Fibroblast of lung (primary cell): Measurements from ENCODE around the gene OR7G3. TPM values are rescaled to one million over a fixed set of nuclear protein-coding genes. Genes with fewer than 3 reads are reported as not detected.

Experiments used
- DNase-seq, 2 donors: peaks; one replicate each; pipeline versions ENCODE4 v3.0.0 to v3.0.0-alpha.2; 2010; ENCODE audit warnings: low read depth in 2 of 2
- H2AFZ ChIP-seq: 2 replicates; pipeline ENCODE4 v1.5.1; 2012; ENCODE audit warnings: low read length, control low read depth, inconsistent platforms
- H3K27ac ChIP-seq: 2 replicates; pipeline ENCODE4 v1.5.1; 2011; ENCODE audit warnings: low read length, control low read depth; ENCODE audit not compliant: insufficient read depth
- H3K27me3 ChIP-seq: 2 replicates; pipeline ENCODE4 v1.5.1; 2011; ENCODE audit warnings: mild to moderate bottlenecking, low read length; ENCODE audit not compliant: control insufficient read depth, insufficient read depth
- H3K36me3 ChIP-seq: 2 replicates; pipeline ENCODE4 v1.5.1; 2011; ENCODE audit warnings: low read length; ENCODE audit not compliant: control insufficient read depth, insufficient read depth
- H3K4me1 ChIP-seq: 2 replicates; pipeline ENCODE4 v1.5.1; 2011; ENCODE audit warnings: low read length; ENCODE audit not compliant: control insufficient read depth, insufficient read depth; ENCODE audit errors: extremely low read depth
- H3K4me2 ChIP-seq: 2 replicates; pipeline ENCODE4 v1.5.1; 2011; ENCODE audit warnings: low read length, control low read depth; ENCODE audit not compliant: insufficient read depth; ENCODE audit errors: extremely low read depth
- H3K4me3 ChIP-seq, 4 experiments: fragments of 200-600 bp in 1 of 4; sonication (generic) in 1 of 4; replicated peaks in 1 of 4; 2 replicates each; pipeline ENCODE4 v1.5.1; 2011 to 2016; ENCODE audit warnings: low read length in 4 of 4, low read depth in 3 of 4, mild to moderate bottlenecking in 3 of 4, control low read depth in 2 of 4, inconsistent platforms in 1 of 4, mixed read lengths in 1 of 4; ENCODE audit not compliant: insufficient read depth in 1 of 4; ENCODE audit errors: control extremely low read depth in 1 of 4
- H3K79me2 ChIP-seq: 2 replicates; pipeline ENCODE4 v1.5.1; 2012; ENCODE audit warnings: mild to moderate bottlenecking, low read length, inconsistent platforms; ENCODE audit not compliant: control insufficient read depth, insufficient read depth
- H3K9ac ChIP-seq: 2 replicates; pipeline ENCODE4 v1.5.1; 2011; ENCODE audit warnings: mild to moderate bottlenecking, low read length, control low read depth; ENCODE audit not compliant: insufficient read depth
- H3K9me3 ChIP-seq: 2 replicates; pipeline ENCODE4 v1.5.1; 2012; ENCODE audit warnings: low read depth, low read length; ENCODE audit not compliant: control insufficient read depth, insufficient read depth
- H4K20me1 ChIP-seq: 2 replicates; pipeline ENCODE4 v1.5.1; 2011; ENCODE audit warnings: low read length; ENCODE audit not compliant: control insufficient read depth, insufficient read depth; ENCODE audit errors: extremely low read depth
- EZH2 ChIP-seq: IDR thresholded peaks from 2 replicates; pipeline ENCODE4 v1.5.1; 2012; ENCODE audit warnings: low read length, control low read depth, mild to moderate bottlenecking; ENCODE audit errors: missing control alignments
- polyA plus RNA-seq, 2 donors: library from polyadenylated mRNA; depleted of rRNA in 1 of 2; stranded (reverse) in 1 of 2; unstranded in 1 of 2; fragments of >200 nt; gene quantifications; 2 replicates each; pipeline ENCODE4 v1.2.1, GENCODE V29; 2011 to 2012; ENCODE audit warnings: missing spikeins in 1 of 2
- total RNA-seq: library from RNA; depleted of rRNA; stranded (reverse); fragments of >200 nt; gene quantifications from 2 replicates; pipeline ENCODE4 v1.2.1, GENCODE V29; 2014
- TF ChIP-seq, protein P1 (sequence below), 2 donors: IDR thresholded peaks in 1 of 2; conservative IDR thresholded peaks in 1 of 2; 1 replicate in 1 of 2; 2 replicates in 1 of 2; pipeline ENCODE4 v1.5.1; 2011 to 2012; ENCODE audit warnings: low read length in 2 of 2, control low read depth in 1 of 2, inconsistent platforms in 1 of 2, low read depth in 1 of 2, mild to moderate bottlenecking in 1 of 2

OR7G3 gene
- total and polyA plus RNA-seq, 2 donors (not counting 1 experiment from before 2014, with no cell fraction given): not detected

DNA sequence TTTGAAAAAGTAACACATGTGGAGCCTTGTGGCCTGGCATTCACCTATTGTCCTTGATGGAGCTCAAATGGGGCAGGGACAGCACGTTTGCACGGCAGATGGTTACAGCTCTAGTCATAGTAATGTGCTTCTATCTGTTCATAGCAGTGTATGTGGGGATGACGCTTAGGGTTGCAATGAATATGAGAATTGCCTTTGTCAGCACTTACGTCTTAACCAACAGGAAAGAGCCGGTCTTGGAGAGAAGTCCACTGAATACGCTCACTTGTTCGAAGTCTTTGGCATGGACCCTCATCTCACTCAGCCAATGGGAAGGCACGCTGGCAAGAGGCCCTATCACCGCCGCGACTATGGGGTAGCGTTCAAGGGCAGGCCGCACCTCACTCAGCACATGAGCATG lies 33.1 kb upstream of the OR7G3 start:
- Histone ChIP-seq H3K4me1 (no peaks in the 10 kb centered on the region), H3K9ac (no peak overlapping the region), H3K79me2 (peaks cover 5% of the 10 kb centered on the region), H3K36me3 (peaks cover 42% of the 10 kb centered on the region), H3K27me3 (no peaks in the 10 kb centered on the region), H2AFZ (no peak overlapping the region), H4K20me1 (no peaks in the 10 kb centered on the region), H3K27ac (no peak overlapping the region), H3K4me3 (no peak overlapping the region), H3K9me3 (peaks cover 14% of the 10 kb centered on the region), H3K4me2 (no peak overlapping the region)
- TF ChIP-seq, protein P1, sequence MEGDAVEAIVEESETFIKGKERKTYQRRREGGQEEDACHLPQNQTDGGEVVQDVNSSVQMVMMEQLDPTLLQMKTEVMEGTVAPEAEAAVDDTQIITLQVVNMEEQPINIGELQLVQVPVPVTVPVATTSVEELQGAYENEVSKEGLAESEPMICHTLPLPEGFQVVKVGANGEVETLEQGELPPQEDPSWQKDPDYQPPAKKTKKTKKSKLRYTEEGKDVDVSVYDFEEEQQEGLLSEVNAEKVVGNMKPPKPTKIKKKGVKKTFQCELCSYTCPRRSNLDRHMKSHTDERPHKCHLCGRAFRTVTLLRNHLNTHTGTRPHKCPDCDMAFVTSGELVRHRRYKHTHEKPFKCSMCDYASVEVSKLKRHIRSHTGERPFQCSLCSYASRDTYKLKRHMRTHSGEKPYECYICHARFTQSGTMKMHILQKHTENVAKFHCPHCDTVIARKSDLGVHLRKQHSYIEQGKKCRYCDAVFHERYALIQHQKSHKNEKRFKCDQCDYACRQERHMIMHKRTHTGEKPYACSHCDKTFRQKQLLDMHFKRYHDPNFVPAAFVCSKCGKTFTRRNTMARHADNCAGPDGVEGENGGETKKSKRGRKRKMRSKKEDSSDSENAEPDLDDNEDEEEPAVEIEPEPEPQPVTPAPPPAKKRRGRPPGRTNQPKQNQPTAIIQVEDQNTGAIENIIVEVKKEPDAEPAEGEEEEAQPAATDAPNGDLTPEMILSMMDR (conservative IDR thresholded peaks at IDR 0.05 in 1 of 2, IDR thresholded peaks at IDR 0.05 in 1 of 2; ENCODE audit: low read depth in 1 of 2, low read length in 2 of 2): no peak
- TF ChIP-seq EZH2: no peak
- DNase-seq: no peak

DNA sequence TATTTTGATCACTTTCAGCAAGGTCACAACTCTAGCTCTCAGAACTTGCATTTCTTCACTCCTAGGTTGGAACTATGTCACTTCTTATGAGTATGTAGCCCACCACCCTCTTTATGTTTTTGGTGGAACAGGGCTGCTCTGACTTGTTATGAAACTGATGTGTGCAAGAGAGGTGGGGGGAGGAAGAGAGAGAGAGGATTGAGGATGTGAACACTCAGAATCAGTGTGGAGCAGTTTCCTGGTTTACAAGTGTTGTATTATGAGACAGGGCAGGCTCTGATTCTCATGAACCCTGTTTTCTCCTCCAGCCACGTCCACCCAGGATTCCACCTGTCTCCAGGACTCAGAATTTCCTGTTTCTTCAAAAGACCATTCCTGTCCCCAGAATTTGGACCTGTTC lies 29.6 kb upstream of the OR7G3 start:
- TF ChIP-seq, protein P1 (conservative IDR thresholded peaks at IDR 0.05 in 1 of 2, IDR thresholded peaks at IDR 0.05 in 1 of 2; ENCODE audit: low read depth in 1 of 2, low read length in 2 of 2): no peak
- TF ChIP-seq EZH2: no peak
- DNase-seq: no peak
- Histone ChIP-seq H3K79me2 (peaks cover 21% of the 10 kb centered on the region), H3K9me3 (peaks cover 12% of the 10 kb centered on the region), H3K9ac (no peak overlapping the region), H4K20me1 (no peaks in the 10 kb centered on the region), H3K27ac (no peak overlapping the region), H3K4me1 (no peaks in the 10 kb centered on the region), H3K27me3 (no peaks in the 10 kb centered on the region), H2AFZ (no peak overlapping the region), H3K36me3 (peaks cover 34% of the 10 kb centered on the region), H3K4me3 (no peak overlapping the region), H3K4me2 (no peak overlapping the region)

DNA sequence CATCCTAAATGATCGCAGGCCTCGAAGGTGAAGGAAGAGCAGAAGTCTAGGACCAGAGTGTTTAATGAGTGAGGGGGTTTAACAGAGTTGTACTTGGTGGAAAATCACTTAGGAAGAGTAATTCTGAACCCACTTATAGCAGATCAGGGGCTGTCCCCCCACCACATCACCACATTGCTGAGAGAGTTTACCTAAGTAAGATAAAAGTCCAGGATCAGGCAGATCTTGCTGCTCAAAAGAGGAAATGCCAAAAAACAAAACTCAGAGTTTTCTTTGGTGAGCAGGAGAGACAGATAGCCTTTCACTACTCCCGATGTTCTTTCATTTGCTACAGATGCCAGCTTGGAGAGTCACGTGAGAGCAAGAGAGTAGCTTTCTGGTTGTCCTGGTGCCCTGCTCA lies 28.8 kb upstream of the OR7G3 start:
- no peak overlapping the region for H3K9ac ChIP-seq

More for the DNA sequence above, 28.8 kb upstream of the OR7G3 start:
- Histone ChIP-seq H3K9me3 (peaks cover 5% of the 10 kb centered on the region), H3K27me3 (no peaks in the 10 kb centered on the region), H2AFZ (no peak overlapping the region), H3K79me2 (peaks cover 27% of the 10 kb centered on the region), H3K4me1 (no peaks in the 10 kb centered on the region), H3K36me3 (peaks cover 27% of the 10 kb centered on the region), H3K4me2 (no peak overlapping the region), H3K27ac (no peak overlapping the region), H3K4me3 (no peak overlapping the region), H4K20me1 (no peaks in the 10 kb centered on the region)
- no peak for DNase-seq
- TF ChIP-seq EZH2: no peak
- TF ChIP-seq, protein P1 (conservative IDR thresholded peaks at IDR 0.05 in 1 of 2, IDR thresholded peaks at IDR 0.05 in 1 of 2; ENCODE audit: low read depth in 1 of 2, low read length in 2 of 2): no peak
